ENCODE measurements around the gene ZNF425. TPM values are rescaled to one million over a fixed set of nuclear protein-coding genes. Genes with fewer than 3 reads are reported as not detected.

ZNF425 gene
- total RNA-seq, 4 donors from 2014 or later: 3.3 to 12.8 (median 3.7) TPM

GRCh38 chr7:149130572-149131198 lies 4.6 kb upstream of the ZNF425 start:
- intact Hi-C loops (cut with DNase I): no loop called here
- no peaks in the 10 kb centered on the region for H3K27me3 ChIP-seq
- H3K4me3 ChIP-seq (replicated peaks in 1 of 3): no peak overlapping the region
- WGBS, 2 donors: 96% methylated on average over 5 of the region's 5 CpGs
- no peak for TF ChIP-seq POLR2A (IDR thresholded peaks at IDR 0.05)
- TF ChIP-seq, protein P1, sequence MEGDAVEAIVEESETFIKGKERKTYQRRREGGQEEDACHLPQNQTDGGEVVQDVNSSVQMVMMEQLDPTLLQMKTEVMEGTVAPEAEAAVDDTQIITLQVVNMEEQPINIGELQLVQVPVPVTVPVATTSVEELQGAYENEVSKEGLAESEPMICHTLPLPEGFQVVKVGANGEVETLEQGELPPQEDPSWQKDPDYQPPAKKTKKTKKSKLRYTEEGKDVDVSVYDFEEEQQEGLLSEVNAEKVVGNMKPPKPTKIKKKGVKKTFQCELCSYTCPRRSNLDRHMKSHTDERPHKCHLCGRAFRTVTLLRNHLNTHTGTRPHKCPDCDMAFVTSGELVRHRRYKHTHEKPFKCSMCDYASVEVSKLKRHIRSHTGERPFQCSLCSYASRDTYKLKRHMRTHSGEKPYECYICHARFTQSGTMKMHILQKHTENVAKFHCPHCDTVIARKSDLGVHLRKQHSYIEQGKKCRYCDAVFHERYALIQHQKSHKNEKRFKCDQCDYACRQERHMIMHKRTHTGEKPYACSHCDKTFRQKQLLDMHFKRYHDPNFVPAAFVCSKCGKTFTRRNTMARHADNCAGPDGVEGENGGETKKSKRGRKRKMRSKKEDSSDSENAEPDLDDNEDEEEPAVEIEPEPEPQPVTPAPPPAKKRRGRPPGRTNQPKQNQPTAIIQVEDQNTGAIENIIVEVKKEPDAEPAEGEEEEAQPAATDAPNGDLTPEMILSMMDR (IDR thresholded peaks at IDR 0.05): no peak
- no peak for DNase-seq
- no peaks in the 10 kb centered on the region for H3K36me3 ChIP-seq
- peaks cover 4 to 6% of the 10 kb centered on the region in 2 donors for H3K4me1 ChIP-seq
- H3K9me3 ChIP-seq: no peaks in the 10 kb centered on the region
- H3K27ac ChIP-seq: no peak overlapping the region

DNA sequence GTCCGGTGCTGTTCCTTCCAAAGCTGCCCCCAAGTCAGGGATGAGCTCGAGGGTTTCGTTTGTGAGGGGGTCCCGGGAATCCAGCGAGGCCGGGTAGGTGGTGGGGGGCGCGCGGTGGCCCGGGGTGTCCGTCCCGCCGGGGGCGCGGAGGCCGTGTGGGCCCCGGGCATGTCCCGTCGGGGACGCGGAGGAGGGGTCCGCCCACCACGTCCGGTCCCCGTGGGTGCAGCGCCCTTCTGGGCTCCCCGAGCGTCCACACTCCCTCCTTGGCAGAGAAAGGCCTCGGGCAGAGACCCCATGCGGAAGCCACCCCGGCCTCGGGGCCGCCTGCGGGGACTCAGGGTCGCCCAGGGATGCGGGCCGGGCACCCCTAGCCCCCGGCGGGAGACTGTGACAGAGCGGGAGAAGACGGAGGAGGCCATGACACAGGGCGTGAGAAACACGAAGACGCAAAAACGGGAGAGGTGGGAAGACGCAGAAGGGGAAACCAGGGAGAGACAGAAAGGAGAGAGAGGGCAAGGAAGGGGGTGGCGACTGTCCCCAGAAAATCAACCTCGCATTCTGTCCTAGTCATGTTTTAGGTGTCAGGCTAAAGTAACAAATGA lies 640 bp upstream of the ZNF425 start:
- intact Hi-C loops (cut with DNase I): no loop called here
- 1% methylated on average over 20 to 30 of the region's 48 CpGs for WGBS, 2 donors
- peaks cover 12 to 13% of the 10 kb centered on the region in 2 donors for H3K4me1 ChIP-seq
- no peak for TF ChIP-seq POLR2A (IDR thresholded peaks at IDR 0.05)
- TF ChIP-seq, protein P1 (IDR thresholded peaks at IDR 0.05): no peak
- DNase-seq: peak; percentile 58 to 59
- peak overlapping the region; percentile 83 to 95 (median 88) for H3K27ac ChIP-seq
- no peaks in the 10 kb centered on the region for H3K9me3 ChIP-seq
- no peaks in the 10 kb centered on the region for H3K27me3 ChIP-seq
- peak overlapping the region; percentile 68 to 92 (median 92) for H3K4me3 ChIP-seq (replicated peaks in 1 of 3)
- no peaks in the 10 kb centered on the region for H3K36me3 ChIP-seq

DNA sequence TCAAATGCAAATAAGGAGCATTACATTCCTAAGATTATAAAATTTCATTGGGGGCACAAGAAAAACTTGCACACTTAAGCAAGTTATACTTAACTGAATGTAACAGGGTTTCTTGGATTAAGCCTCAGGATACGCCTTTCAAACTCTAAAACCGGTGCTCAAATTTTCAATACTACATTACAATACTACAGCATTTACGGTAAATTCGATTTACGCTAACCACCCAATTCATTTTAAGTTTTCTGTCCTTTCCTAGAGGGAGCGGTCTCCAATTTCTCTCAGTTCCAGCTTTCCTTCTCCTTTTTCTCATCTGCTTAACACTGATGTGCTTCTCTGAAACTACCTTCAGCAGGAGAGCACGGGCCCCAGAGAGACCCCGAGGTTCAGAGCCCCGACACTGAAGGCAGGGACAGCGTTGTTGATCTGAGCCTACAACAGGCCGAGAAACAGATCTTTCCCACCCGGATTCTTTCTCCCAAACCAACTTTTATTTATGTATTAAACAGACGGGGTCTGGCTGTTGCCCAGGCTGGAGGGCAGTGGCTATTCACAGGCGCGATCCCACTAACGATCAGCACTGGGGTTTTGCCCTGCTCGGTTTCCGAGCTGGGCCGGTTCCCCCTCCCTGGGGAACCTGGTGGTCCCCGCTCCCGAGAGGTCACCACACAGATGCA lies 798 bp downstream of the ZNF425 start:
- intact Hi-C loops (cut with DNase I): no loop called here

DNA sequence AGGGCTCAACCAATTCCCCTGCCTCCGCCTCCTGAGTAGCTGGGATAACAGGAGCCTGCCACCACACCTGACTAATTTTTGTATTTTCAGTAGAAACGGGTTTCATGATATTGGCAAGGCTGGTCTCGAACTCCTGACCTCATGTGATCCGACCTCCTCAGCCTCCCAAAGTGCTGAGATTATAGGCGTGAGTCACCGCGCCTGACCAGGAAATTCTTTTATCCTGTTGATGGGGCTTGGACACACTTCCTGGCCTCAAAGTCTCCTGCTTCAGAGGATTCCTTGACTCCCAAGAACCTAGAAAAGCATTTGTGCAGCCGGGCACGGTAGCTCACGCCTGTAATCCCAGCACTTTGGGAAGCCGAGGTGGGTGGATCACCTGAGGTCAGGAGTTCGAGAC lies 16.2 kb downstream of the ZNF425 start:
- intact Hi-C loops (cut with DNase I): no loop called here
- Histone ChIP-seq H3K4me3 (replicated peaks in 1 of 3) (no peak overlapping the region), H3K9me3 (no peaks in the 10 kb centered on the region), H3K27ac (no peak overlapping the region), H3K36me3 (peaks cover 0 to under 1% of the 10 kb centered on the region in 2 donors), H3K27me3 (no peaks in the 10 kb centered on the region), H3K4me1 (no peaks in the 10 kb centered on the region)
- DNase-seq: no peak
- WGBS, 2 donors: 94 to 96% methylated on average over 10 to 12 of the region's 12 CpGs
- no peak for TF ChIP-seq POLR2A (IDR thresholded peaks at IDR 0.05)
- TF ChIP-seq, protein P1 (IDR thresholded peaks at IDR 0.05): no peak

More for the DNA sequence above, 798 bp downstream of the ZNF425 start:
- Histone ChIP-seq H3K4me3 (replicated peaks in 1 of 3) (peak overlapping the region; percentile 45 to 92 (median 92)), H3K9me3 (no peaks in the 10 kb centered on the region), H3K4me1 (peaks cover 12 to 13% of the 10 kb centered on the region in 2 donors), H3K36me3 (no peaks in the 10 kb centered on the region), H3K27me3 (no peaks in the 10 kb centered on the region), H3K27ac (peak overlapping the region in 2 of 3 donors; percentile 88 to 95)
- 5 to 6% methylated on average over 13 to 21 of the region's 21 CpGs for WGBS, 2 donors
- no peak for TF ChIP-seq POLR2A (IDR thresholded peaks at IDR 0.05)
- TF ChIP-seq, protein P1 (IDR thresholded peaks at IDR 0.05): no peak
- no peak for DNase-seq

GRCh38 chr7:149104749-149105148 lies 21.4 kb downstream of the ZNF425 start:
- Histone ChIP-seq H3K4me3 (replicated peaks in 1 of 3) (no peak overlapping the region), H3K4me1 (no peaks in the 10 kb centered on the region), H3K9me3 (no peaks in the 10 kb centered on the region), H3K27me3 (no peaks in the 10 kb centered on the region), H3K36me3 (peaks cover 0 to 13% of the 10 kb centered on the region in 2 donors), H3K27ac (no peak overlapping the region)
- 95 to 99% methylated on average over 18 to 25 of the region's 25 CpGs for WGBS, 2 donors
- intact Hi-C loops (cut with DNase I): no loop called here
- no peak for DNase-seq
- TF ChIP-seq, protein P1 (IDR thresholded peaks at IDR 0.05): no peak
- no peak for TF ChIP-seq POLR2A (IDR thresholded peaks at IDR 0.05)
